ENCODE measurements around the gene KCNH4. TPM values are rescaled to one million over a fixed set of nuclear protein-coding genes. Genes with fewer than 3 reads are reported as not detected.

KCNH4 gene
- total and polyA plus RNA-seq, 12 donors, result 0.13 to 1.0 (median 0.19) TPM; not detected in 2

DNA sequence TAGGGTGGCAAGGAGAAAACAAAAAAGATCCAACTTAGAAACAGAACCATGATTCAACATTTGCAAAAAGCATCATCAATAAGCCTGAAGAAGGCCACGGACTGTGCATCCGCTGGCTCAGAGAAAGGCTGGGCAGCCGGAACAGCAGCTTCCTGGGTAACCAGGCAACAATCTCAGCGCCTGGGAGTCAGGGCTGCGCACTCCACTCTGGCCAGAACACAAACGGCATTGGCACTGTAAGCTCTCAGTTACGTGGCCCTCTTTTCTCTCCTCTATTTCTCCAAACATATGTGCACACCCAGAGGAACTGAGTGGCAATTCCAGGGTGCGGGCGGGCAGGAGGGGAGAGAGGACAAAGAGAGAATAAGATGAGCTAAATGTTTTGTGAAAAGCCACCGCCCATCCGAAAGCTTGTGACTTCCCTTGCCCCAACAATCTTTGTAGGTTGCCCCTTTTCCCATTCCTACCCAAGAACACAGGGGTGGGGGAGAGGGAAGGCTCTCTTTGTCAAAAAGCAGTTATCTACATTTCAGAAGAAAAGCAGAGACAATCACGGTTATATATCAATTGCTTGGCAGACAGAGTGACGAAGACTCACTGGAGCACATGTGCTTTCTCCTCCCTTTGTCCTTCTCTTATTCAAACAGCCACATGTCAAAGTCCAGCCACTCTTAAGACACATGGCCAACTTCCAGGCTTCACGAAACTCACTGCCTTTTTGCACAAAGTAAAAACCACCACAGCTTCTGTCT is 19.9 kb upstream of the KCNH4 start:
- Histone ChIP-seq H3K36me3 (replicated peaks in 1 of 2) (peaks cover 0 to 43% of the 10 kb centered on the region in 2 donors), H3K27ac (peak overlapping the region; percentile 78 to 92 (median 88))

DNA sequence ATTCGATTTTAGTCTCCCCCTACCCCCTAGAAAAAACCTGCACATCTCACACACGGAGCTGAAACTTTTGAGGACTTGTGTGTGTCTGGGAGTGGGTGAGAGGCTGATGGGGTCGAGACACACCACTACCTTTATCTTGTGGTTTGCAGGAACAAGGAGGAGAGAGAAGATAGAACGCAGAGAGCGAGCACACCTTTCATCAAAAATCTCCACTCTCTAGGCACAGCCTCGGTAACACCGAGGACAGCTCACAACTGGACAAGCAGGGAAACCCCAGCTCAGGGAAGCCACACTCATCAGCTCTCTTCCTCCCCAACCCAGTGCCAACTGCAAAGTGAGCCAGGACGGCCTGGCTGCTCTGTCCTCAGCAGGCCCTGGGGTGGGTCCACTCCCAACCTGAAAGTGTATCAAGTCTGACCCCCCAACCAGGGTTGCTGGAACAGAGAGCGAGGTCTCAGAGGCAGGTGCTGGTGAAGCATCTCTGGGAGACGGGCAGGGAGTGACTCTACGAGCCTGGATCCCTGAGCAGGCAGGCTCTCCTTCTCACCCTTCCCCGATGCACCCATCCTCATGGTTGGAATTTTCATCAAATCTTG is 18.6 kb upstream of the KCNH4 start:
- peak in 2 of 7 donors; percentile 26 to 34 for DNase-seq
- Histone ChIP-seq H3K27me3 (no peaks in the 10 kb centered on the region), H3K27ac (peak overlapping the region in 4 of 5 donors; percentile 80 to 91 (median 88)), H3K4me1 (replicated peaks in 1 of 2) (peaks cover 11 to 36% of the 10 kb centered on the region in 2 donors), H3K9me3 (replicated peaks in 1 of 3) (no peaks in the 10 kb centered on the region), H3K36me3 (replicated peaks in 1 of 2) (peaks cover 0 to 31% of the 10 kb centered on the region in 2 donors), H3K4me3 (no peak overlapping the region)
- 71 to 74% (median 72%) methylated on average over 10 to 12 of the region's 12 CpGs for WGBS, 4 donors
- TF ChIP-seq POLR2A (IDR thresholded peaks at IDR 0.05), result no peak
- TF ChIP-seq, protein P1, sequence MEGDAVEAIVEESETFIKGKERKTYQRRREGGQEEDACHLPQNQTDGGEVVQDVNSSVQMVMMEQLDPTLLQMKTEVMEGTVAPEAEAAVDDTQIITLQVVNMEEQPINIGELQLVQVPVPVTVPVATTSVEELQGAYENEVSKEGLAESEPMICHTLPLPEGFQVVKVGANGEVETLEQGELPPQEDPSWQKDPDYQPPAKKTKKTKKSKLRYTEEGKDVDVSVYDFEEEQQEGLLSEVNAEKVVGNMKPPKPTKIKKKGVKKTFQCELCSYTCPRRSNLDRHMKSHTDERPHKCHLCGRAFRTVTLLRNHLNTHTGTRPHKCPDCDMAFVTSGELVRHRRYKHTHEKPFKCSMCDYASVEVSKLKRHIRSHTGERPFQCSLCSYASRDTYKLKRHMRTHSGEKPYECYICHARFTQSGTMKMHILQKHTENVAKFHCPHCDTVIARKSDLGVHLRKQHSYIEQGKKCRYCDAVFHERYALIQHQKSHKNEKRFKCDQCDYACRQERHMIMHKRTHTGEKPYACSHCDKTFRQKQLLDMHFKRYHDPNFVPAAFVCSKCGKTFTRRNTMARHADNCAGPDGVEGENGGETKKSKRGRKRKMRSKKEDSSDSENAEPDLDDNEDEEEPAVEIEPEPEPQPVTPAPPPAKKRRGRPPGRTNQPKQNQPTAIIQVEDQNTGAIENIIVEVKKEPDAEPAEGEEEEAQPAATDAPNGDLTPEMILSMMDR (IDR thresholded peaks at IDR 0.05), result no peak
- intact Hi-C loops (cut with DNase I), result loop anchor here in 1 of 2 donors (10.0 kb wide), 1 partner anchor 105 kb away; no protein-coding TSS in a partner anchor

More for the DNA sequence above, 19.9 kb upstream of the KCNH4 start:
- intact Hi-C loops (cut with DNase I), result loop anchor here in 1 of 2 donors (10.0 kb wide), 1 partner anchor 104 kb away; no protein-coding TSS in a partner anchor
- peaks cover 8 to 33% of the 10 kb centered on the region in 2 donors for H3K4me1 ChIP-seq (replicated peaks in 1 of 2)
- WGBS, 4 donors, result 29 to 41% (median 35%) methylated on average over 14 of the region's 14 CpGs
- H3K9me3 ChIP-seq (replicated peaks in 1 of 3), result no peaks in the 10 kb centered on the region
- H3K27me3 ChIP-seq, result no peaks in the 10 kb centered on the region
- peak; percentile 83 to 95 (median 93) for DNase-seq
- no peak overlapping the region for H3K4me3 ChIP-seq
- TF ChIP-seq, protein P1 (IDR thresholded peaks at IDR 0.05), result peak in 1 of 6 experiments; percentile 12
- TF ChIP-seq POLR2A (IDR thresholded peaks at IDR 0.05), result peak in 1 of 2 donors; percentile 76

DNA sequence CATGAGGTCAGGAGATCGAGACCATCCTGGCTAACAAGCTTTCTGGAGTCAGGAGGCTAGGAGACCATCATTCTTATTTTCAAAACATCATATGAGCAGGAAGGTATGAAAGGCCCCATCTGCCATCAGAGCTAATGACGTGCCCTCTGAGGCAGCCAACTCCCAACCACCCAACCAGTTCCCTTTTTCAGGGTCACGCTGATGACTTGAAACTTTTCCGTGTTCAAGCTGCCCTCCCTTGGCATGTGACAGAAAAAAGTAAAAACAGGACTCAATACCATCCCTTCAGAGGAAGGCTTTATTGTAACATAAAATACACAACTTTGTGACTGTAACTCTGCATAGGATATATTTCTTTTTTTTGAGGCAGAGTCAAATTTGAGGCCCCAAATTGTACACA is 18.0 kb upstream of the KCNH4 start:
- peaks cover 0 to 25% of the 10 kb centered on the region in 2 donors for H3K36me3 ChIP-seq (replicated peaks in 1 of 2)
- no peaks in the 10 kb centered on the region for H3K9me3 ChIP-seq (replicated peaks in 1 of 3)
- peaks cover 14 to 38% of the 10 kb centered on the region in 2 donors for H3K4me1 ChIP-seq (replicated peaks in 1 of 2)
- 28 to 38% (median 33%) methylated on average over 3 to 4 of the region's 4 CpGs for WGBS, 4 donors
- TF ChIP-seq, protein P1 (IDR thresholded peaks at IDR 0.05), result no peak
- TF ChIP-seq POLR2A (IDR thresholded peaks at IDR 0.05), result peak in 1 of 2 donors; percentile 9
- peak overlapping the region; percentile 68 to 91 (median 87) for H3K27ac ChIP-seq
- peak; percentile 56 to 84 (median 77) for DNase-seq
- no peaks in the 10 kb centered on the region for H3K27me3 ChIP-seq
- no peak overlapping the region for H3K4me3 ChIP-seq
- intact Hi-C loops (cut with DNase I), result no loop called here

DNA sequence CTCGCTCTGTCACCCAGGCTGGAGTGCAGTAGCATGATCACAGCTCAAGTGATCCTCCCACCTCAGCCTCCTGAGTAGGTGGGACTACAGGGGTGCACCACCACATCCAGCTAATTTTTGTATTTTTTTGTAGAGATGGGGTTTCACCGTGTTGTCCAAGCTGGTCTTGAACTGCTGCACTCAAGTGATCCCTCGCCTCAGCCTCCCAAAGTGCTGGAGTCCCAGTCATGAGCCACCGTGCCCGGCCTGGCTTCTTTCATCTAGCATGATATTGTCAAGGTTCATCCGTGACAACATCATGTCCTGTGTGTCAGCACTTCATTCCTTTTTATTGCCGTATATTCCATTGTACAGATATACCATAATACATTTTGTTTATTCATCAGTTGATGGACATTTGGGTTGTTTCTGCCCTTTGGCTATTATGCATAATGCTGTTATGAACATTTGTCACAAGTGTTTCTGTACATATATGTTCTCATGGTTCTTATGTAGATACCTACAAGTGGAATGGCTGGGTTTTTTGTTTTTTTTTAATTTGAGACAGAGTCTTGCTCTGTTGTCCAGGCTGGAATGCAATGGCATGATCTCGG is 16.7 kb upstream of the KCNH4 start:
- Histone ChIP-seq H3K4me1 (replicated peaks in 1 of 2) (peaks cover 26 to 51% of the 10 kb centered on the region in 2 donors), H3K27ac (peak overlapping the region in 1 of 5 donors; percentile 91), H3K9me3 (replicated peaks in 1 of 3) (no peaks in the 10 kb centered on the region), H3K4me3 (no peak overlapping the region), H3K36me3 (replicated peaks in 1 of 2) (peaks cover 0 to 14% of the 10 kb centered on the region in 2 donors), H3K27me3 (no peaks in the 10 kb centered on the region)
- no peak for DNase-seq
- WGBS, 4 donors, result 94 to 98% (median 95%) methylated on average over 8 of the region's 8 CpGs
- no peak for TF ChIP-seq POLR2A (IDR thresholded peaks at IDR 0.05)
- TF ChIP-seq, protein P1 (IDR thresholded peaks at IDR 0.05), result no peak
- intact Hi-C loops (cut with DNase I), result no loop called here
